Mesendoderm (in vitro differentiated cells): ENCODE measurements around the gene MPG.

Experiments
- DNase-seq: peaks from one replicate; pipeline ENCODE4 v3.0.0; 2013
- H2AK5ac ChIP-seq: 2 replicates; pipeline ENCODE4 v1.6.1; 2013; ENCODE audit warnings: low read length, inconsistent platforms
- H2BK120ac ChIP-seq: 2 replicates; pipeline ENCODE4 v1.6.1; 2013; ENCODE audit warnings: low read depth, mild to moderate bottlenecking, low read length, moderate library complexity, mixed read lengths
- H2BK15ac ChIP-seq: replicated peaks from 2 replicates; pipeline ENCODE4 v1.6.1; 2013; ENCODE audit warnings: low read depth, mild to moderate bottlenecking, moderate library complexity
- H2BK5ac ChIP-seq: 2 replicates; pipeline ENCODE4 v1.6.1; 2013; ENCODE audit warnings: low read length, inconsistent platforms
- H3K18ac ChIP-seq: 2 replicates; pipeline ENCODE4 v1.6.1; 2013; ENCODE audit warnings: mild to moderate bottlenecking, low read length, mixed read lengths
- H3K23ac ChIP-seq: one replicate; pipeline ENCODE4 v1.6.1; 2013; ENCODE audit warnings: low read length
- H3K27ac ChIP-seq: 2 replicates; pipeline ENCODE4 v1.5.1; 2013; ENCODE audit warnings: low read depth, mild to moderate bottlenecking, inconsistent platforms, low read length, moderate library complexity
- H3K27me3 ChIP-seq: 2 replicates; pipeline ENCODE4 v1.6.1; 2013; ENCODE audit warnings: low read length, control low read depth, mild to moderate bottlenecking, inconsistent platforms; ENCODE audit not compliant: insufficient read depth, poor library complexity
- H3K36me3 ChIP-seq: 2 replicates; pipeline ENCODE4 v1.6.1; 2013; ENCODE audit warnings: low read length, inconsistent platforms; ENCODE audit not compliant: control insufficient read depth, insufficient read depth
- H3K4ac ChIP-seq: one replicate; pipeline ENCODE4 v1.6.1; 2013; ENCODE audit warnings: low read depth, mild to moderate bottlenecking, low read length, moderate library complexity
- H3K4me1 ChIP-seq: 2 replicates; pipeline ENCODE4 v1.6.1; 2013; ENCODE audit warnings: low read depth, low read length, inconsistent platforms; ENCODE audit not compliant: control insufficient read depth
- H3K4me2 ChIP-seq: 2 replicates; pipeline ENCODE4 v1.6.1; 2013; ENCODE audit warnings: low read length
- H3K4me3 ChIP-seq: 2 replicates; pipeline ENCODE4 v1.5.1; 2013; ENCODE audit warnings: mild to moderate bottlenecking, low read length
- H3K56ac ChIP-seq: one replicate; pipeline ENCODE4 v1.6.1; 2013; ENCODE audit warnings: low read length
- H3K79me1 ChIP-seq: 2 replicates; pipeline ENCODE4 v1.6.1; 2013; ENCODE audit warnings: low read length, inconsistent platforms
- H3K79me2 ChIP-seq: 2 replicates; pipeline ENCODE4 v1.6.1; 2013; ENCODE audit warnings: mild to moderate bottlenecking, low read length; ENCODE audit not compliant: control insufficient read depth, insufficient read depth
- H3K9ac ChIP-seq: 2 replicates; pipeline ENCODE4 v1.6.1; 2013; ENCODE audit warnings: low read length, inconsistent platforms
- H4K5ac ChIP-seq: one replicate; pipeline ENCODE4 v1.6.1; 2013; ENCODE audit warnings: low read length
- H4K8ac ChIP-seq: one replicate; pipeline ENCODE4 v1.6.1; 2013; ENCODE audit warnings: low read depth, mild to moderate bottlenecking, control low read depth, low read length, moderate library complexity
- WGBS: extraction: QIAGEN DNeasy Blood & Tissue Kit; methylation state at CpG from one replicate; pipeline ENCODE4 v1.1.7; 2013; ENCODE audit warnings: low lambda C conversion rate, missing lambda C conversion rate; ENCODE audit not compliant: insufficient coverage; ENCODE audit errors: extremely low coverage; 5-methylcytosine and 5-hydroxymethylcytosine counted together

Gene MPG

GRCh38 chr16:92431-93339, 14.7 kb downstream of the MPG start:
- Histone ChIP-seq H3K9ac (no peak overlapping the region), H2AK5ac (no peak overlapping the region), H3K18ac (no peak overlapping the region), H4K5ac (no peak overlapping the region), H3K4me1 (peaks cover 1% of the 10 kb centered on the region), H2BK5ac (no peak overlapping the region), H3K27me3 (no peaks in the 10 kb centered on the region), H3K4ac (no peak overlapping the region), H3K36me3 (no peaks in the 10 kb centered on the region), H3K56ac (no peak overlapping the region), H2BK120ac (no peak overlapping the region), H3K4me3 (no peak overlapping the region), H2BK15ac (no peak overlapping the region), H4K8ac (no peak overlapping the region), H3K27ac (no peak overlapping the region), H3K23ac (no peak overlapping the region), H3K4me2 (no peak overlapping the region), H3K79me2 (no peaks in the 10 kb centered on the region), H3K79me1 (no peaks in the 10 kb centered on the region)
- no peak for DNase-seq
- no CpG with 5 or more reads among the region's 15 CpGs for WGBS

GRCh38 chr16:94918-95265, 16.9 kb downstream of the MPG start:
- Histone ChIP-seq H3K4me1 (peaks cover 1% of the 10 kb centered on the region), H4K5ac (no peak overlapping the region), H3K79me1 (no peaks in the 10 kb centered on the region), H2BK15ac (no peak overlapping the region), H3K79me2 (no peaks in the 10 kb centered on the region), H2AK5ac (no peak overlapping the region), H3K56ac (no peak overlapping the region), H3K23ac (no peak overlapping the region), H3K27me3 (no peaks in the 10 kb centered on the region), H3K4me3 (no peak overlapping the region), H3K9ac (no peak overlapping the region), H3K4ac (no peak overlapping the region), H2BK120ac (no peak overlapping the region), H4K8ac (no peak overlapping the region), H2BK5ac (no peak overlapping the region), H3K18ac (no peak overlapping the region), H3K27ac (no peak overlapping the region), H3K36me3 (no peaks in the 10 kb centered on the region), H3K4me2 (no peak overlapping the region)
- DNase-seq, result no peak
- no CpG with 5 or more reads among the region's 5 CpGs for WGBS

- no peak overlapping the region for H4K5ac ChIP-seq
- H3K79me1 ChIP-seq, result no peaks in the 10 kb centered on the region
- H2BK120ac ChIP-seq, result no peak overlapping the region
- no peak overlapping the region for H2AK5ac ChIP-seq
- H3K27ac ChIP-seq, result no peak overlapping the region
- no peak overlapping the region for H4K8ac ChIP-seq
- no peak overlapping the region for H3K23ac ChIP-seq
- no peak overlapping the region for H3K4me2 ChIP-seq
- H2BK15ac ChIP-seq, result no peak overlapping the region
- WGBS, result no CpG with 5 or more reads among the region's 11 CpGs
- no peak overlapping the region for H3K18ac ChIP-seq
- H2BK5ac ChIP-seq, result no peak overlapping the region
- H3K4me1 ChIP-seq, result peaks cover 1% of the 10 kb centered on the region
- no peaks in the 10 kb centered on the region for H3K27me3 ChIP-seq
- H3K36me3 ChIP-seq, result no peaks in the 10 kb centered on the region
- H3K4me3 ChIP-seq, result no peak overlapping the region
- no peak overlapping the region for H3K9ac ChIP-seq
- no peak overlapping the region for H3K56ac ChIP-seq
- peak; percentile 93 for DNase-seq
- no peaks in the 10 kb centered on the region for H3K79me2 ChIP-seq
- no peak overlapping the region for H3K4ac ChIP-seq
These were observed 18.9 kb downstream of the MPG start for GRCh38 chr16:96935-97381.

DNA sequence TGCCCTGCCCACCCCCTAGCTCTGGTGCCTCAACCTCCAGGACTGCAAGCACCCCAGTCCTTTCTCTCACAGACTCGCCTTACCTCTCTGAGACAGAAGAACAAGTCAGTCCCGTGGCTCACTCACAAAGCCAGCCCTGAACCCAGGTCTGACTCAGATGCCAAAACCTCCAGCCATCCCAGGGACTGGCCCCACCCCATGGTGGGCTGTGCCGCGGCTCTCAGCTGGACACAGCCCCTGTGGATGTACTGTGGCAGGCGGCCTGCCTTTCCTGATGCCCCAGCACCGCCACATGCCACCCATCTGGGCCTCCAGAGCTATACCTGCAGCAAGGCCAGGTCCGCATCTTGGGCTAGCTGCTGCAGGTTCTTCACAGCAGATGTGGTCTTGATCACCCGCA, 19.8 kb downstream of the MPG start:
- H3K4me3 ChIP-seq, result no peak overlapping the region
- H3K79me2 ChIP-seq, result no peaks in the 10 kb centered on the region
- H3K4me1 ChIP-seq, result peaks cover 1% of the 10 kb centered on the region
- DNase-seq, result no peak
- no peak overlapping the region for H2BK15ac ChIP-seq
- no peak overlapping the region for H2AK5ac ChIP-seq
- H3K18ac ChIP-seq, result no peak overlapping the region
- H4K5ac ChIP-seq, result no peak overlapping the region
- no peak overlapping the region for H2BK120ac ChIP-seq
- no peak overlapping the region for H3K4me2 ChIP-seq
- H3K23ac ChIP-seq, result no peak overlapping the region
- no peak overlapping the region for H3K27ac ChIP-seq
- no peaks in the 10 kb centered on the region for H3K79me1 ChIP-seq
- no CpG with 5 or more reads among the region's 8 CpGs for WGBS
- H3K27me3 ChIP-seq, result no peaks in the 10 kb centered on the region
- no peak overlapping the region for H4K8ac ChIP-seq
- no peak overlapping the region for H3K4ac ChIP-seq
- H3K9ac ChIP-seq, result no peak overlapping the region
- no peaks in the 10 kb centered on the region for H3K36me3 ChIP-seq
- H3K56ac ChIP-seq, result no peak overlapping the region
- no peak overlapping the region for H2BK5ac ChIP-seq

DNA sequence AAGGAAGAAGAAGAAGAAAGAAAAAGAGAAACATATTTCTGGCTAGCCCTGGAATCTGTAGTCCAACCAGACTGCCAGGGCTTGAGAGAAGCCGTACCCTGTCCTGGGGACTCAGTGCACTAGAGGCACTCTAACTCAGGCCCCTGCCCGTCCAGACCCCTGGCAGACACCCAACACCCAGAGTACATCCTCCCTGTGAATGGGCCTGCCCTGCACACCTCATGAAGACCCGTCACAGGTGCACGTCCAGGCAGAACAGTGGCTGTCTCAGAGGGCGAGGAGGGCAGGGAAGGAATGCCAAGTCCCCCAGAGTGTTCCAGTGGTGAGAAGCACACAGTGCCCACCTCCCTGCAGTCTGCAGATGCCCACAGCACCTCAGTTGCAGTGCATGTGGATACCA, 23.0 kb downstream of the MPG start:
- no peak overlapping the region for H3K9ac ChIP-seq
- H4K5ac ChIP-seq, result no peak overlapping the region
- H3K4me3 ChIP-seq, result no peak overlapping the region
- no peaks in the 10 kb centered on the region for H3K36me3 ChIP-seq
- no peak overlapping the region for H3K18ac ChIP-seq
- H3K27ac ChIP-seq, result no peak overlapping the region
- H3K4me2 ChIP-seq, result no peak overlapping the region
- H3K56ac ChIP-seq, result no peak overlapping the region
- no peak overlapping the region for H2AK5ac ChIP-seq
- WGBS, result no CpG with 5 or more reads among the region's 5 CpGs
- no peak overlapping the region for H2BK120ac ChIP-seq
- H3K23ac ChIP-seq, result no peak overlapping the region
- H2BK5ac ChIP-seq, result no peak overlapping the region
- H3K4ac ChIP-seq, result no peak overlapping the region
- H3K79me2 ChIP-seq, result no peaks in the 10 kb centered on the region
- H3K4me1 ChIP-seq, result peaks cover 1% of the 10 kb centered on the region
- H2BK15ac ChIP-seq, result no peak overlapping the region
- H3K27me3 ChIP-seq, result no peaks in the 10 kb centered on the region
- no peaks in the 10 kb centered on the region for H3K79me1 ChIP-seq
- no peak for DNase-seq
- no peak overlapping the region for H4K8ac ChIP-seq

DNA sequence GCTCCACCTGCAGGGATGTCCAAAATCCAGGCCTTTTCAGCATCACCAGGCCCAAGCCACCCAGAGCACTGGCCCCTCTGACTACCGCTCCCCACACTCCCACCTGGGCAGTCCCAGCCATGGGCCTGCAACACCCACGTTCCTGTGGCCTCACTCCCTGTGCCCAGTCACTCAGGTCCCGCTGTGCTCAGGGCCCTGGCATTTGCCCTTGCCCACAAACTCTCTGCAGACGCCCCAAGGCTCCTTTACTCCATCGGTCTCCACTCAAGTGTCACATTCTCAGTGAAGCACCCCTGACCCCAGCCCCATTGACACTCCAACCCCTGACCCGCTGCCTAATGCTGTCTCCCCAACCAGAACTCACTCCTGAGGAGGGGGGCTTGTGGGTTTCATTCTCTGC, 23.6 kb downstream of the MPG start:
- no CpG with 5 or more reads among the region's 6 CpGs for WGBS
- no peak for DNase-seq
- no peak overlapping the region for H3K18ac ChIP-seq
- no peak overlapping the region for H3K27ac ChIP-seq
- no peaks in the 10 kb centered on the region for H3K36me3 ChIP-seq
- H3K4me1 ChIP-seq, result no peaks in the 10 kb centered on the region
- H3K79me2 ChIP-seq, result no peaks in the 10 kb centered on the region
- H3K23ac ChIP-seq, result no peak overlapping the region
- no peak overlapping the region for H3K4me3 ChIP-seq
- H4K5ac ChIP-seq, result no peak overlapping the region
- no peak overlapping the region for H3K9ac ChIP-seq
- H3K27me3 ChIP-seq, result no peaks in the 10 kb centered on the region
- no peak overlapping the region for H2AK5ac ChIP-seq
- no peak overlapping the region for H2BK5ac ChIP-seq
- no peak overlapping the region for H4K8ac ChIP-seq
- no peak overlapping the region for H3K56ac ChIP-seq
- no peaks in the 10 kb centered on the region for H3K79me1 ChIP-seq
- H2BK120ac ChIP-seq, result no peak overlapping the region
- no peak overlapping the region for H3K4ac ChIP-seq
- H2BK15ac ChIP-seq, result no peak overlapping the region
- H3K4me2 ChIP-seq, result no peak overlapping the region
